ENCODE measurements around the gene KRTAP10-3.

GRCh38 chr21:44531606-44532564 lies 26.7 kb downstream of the KRTAP10-3 start:
- TF ChIP-seq CTCF (IDR thresholded peaks at IDR 0.05) (no peak), POLR2A (IDR thresholded peaks at IDR 0.05) (no peak)

All from heart left ventricle (tissue), 13 donors.